ENCODE results near the gene MLIP.
"Not testable (repeated sequence)": the region's sequence is repeated elsewhere in the genome, so short reads cannot be mapped to it uniquely, and the experiment has no call there.

MLIP gene

DNA sequence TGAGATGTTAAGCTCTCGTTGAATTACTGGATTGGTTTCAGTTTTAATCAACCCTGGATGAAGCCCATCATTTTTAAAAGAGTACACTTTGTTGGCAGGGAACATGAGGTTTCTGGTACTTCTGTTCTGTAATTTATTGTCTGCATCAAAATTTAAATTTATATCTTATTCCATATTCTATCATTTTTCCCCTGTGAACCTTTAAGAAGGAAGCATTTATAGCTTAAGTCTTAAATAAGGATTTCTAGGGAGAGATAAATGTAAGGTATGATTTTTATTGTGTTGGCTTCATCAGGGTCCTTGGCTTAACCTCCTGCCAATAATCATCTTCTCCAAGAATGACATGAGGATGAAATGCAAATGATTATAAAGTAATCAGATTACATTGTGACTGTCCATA lies 40.6 kb downstream of the MLIP start:
- DNase-seq = no peak

DNA sequence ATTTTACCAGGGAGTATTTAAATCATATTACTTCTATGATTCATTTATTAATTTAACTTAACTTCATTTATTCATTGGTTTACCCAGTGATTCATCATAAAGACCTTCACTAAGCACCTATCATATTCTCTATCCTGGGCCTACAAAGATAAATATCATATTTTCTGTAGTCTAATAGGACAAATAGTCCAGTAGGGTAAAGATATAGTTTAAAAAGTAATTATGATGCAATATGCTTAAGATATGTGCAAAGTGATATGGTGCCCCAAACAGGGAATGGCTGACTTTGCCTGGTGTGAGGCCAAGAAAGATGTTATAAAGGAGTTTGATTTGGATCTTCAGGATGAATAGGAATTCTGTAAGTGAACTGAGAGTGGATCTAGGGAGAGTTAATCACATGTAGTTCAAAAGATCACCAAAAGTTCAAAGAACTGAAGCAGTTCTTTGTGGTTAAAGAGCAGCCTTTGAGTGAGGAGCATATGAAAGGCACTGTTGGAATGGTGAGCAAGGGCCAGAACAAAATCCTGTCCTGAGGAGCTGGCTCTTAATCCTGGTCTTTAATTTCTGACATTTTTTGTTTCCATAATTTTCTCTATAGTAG lies 45.5 kb downstream of the MLIP start:
- DNase-seq = no peak

DNA sequence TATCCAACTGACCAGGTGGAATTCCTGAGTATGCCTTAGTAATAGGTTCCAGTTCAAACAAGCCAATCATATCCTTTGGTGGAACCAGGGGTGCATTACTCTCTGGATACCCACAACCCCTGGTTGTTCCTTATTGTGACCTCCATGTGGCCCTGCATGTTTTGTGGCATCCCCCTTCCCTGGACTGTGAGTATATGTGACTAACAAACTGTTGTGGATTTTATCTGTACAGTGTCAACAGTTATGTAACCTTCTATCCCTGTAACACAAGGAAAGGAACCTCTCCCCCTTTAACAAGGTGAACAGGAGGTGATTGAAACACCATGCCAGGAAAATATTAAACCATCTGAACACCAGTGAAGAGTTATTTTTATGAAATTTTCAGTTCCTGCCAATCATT lies 46.2 kb downstream of the MLIP start:
- no peak for DNase-seq

DNA sequence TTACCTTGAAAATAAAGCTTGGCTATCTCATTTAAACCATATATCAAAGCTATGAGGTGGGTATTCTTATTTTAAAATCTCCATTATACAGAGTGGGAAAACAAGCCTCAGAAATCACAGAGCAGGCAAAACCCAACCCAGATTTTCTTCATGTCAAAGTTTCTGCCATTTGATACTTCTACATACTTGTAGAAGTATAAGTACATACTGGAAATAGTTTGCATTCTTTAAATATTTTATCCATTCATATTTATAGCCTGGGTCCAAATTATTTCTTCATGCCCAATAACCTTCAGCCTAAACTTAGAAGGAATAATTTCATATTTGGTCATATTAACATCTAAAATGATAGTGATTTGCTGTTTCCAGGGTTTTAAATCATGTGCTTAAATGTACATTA lies 61.8 kb downstream of the MLIP start:
- no peak for DNase-seq

DNA sequence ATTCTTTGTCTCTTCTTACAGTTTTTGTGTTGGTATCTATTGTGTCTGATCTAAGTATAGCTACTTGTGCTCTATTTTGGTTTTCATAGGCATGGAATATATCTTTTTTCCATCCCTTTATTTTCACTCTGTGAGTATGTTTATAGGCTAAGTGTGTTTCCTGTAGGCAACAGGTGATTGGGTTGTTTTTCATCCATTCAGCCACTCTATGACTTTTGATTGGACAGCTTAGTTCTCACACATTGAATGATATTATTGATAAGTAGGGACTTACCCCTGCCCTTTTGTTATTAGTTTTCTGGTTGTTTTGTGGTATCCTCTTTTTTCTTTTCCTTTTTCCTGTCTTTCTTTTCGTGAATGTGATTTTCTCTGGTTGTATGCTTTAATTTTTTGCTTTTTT lies 67.9 kb downstream of the MLIP start:
- no peak for DNase-seq

DNA sequence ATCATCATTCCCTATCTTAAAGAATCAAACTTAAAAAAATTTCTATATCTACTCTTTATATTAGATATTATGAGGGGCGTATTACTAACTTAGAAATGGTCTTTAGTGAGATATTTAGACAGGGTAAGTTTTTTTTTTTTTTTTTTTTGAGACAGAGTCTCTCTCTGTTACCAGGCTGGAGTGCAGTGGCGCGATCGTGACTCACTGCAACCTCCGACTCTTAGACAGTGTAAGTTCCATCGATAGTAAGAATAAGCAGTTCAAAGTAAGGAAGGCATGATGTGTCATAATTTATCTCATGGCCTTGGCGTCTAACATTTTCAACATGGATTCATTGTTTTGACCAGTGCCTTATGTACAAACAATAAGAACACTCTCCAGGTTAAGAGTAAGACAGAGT lies 72.4 kb downstream of the MLIP start:
- no peak for DNase-seq

DNA sequence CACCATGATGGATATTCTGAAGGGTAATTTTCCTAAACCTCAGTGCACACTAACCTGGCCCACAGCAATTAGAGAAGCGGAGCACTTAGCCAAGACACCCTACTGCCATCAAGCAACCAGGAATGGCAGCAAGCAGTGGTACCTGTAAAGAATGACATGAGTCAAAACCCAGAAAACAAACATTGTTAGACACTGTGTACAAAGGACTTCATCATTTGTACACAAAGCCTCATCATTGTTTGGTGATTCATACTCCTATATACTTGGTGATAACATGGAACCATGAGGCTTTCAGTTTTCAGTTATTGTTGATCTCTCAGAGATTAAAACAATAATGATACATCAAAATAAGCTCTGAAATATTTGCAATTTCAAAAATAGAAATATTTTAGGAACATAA lies 74.6 kb downstream of the MLIP start:
- DNase-seq = no peak

DNA sequence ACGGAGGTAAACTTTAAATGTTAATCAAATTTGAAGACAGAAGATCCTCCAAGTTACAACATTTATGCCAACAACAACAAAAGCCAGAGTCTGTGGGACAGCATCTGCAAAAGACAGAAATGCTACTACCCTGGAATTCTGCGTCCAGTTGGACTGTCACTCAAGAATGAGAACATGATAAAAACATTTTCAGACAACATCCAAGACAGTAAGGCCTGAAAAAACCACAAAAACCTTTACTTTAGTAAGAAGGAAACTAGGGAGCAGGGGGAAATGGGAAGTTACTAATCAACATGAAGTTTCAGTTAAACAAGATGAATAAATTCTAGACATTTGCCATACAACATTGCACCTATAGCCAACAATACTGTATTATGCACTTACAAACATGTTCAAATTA lies 77.6 kb downstream of the MLIP start:
- no peak for DNase-seq

DNA sequence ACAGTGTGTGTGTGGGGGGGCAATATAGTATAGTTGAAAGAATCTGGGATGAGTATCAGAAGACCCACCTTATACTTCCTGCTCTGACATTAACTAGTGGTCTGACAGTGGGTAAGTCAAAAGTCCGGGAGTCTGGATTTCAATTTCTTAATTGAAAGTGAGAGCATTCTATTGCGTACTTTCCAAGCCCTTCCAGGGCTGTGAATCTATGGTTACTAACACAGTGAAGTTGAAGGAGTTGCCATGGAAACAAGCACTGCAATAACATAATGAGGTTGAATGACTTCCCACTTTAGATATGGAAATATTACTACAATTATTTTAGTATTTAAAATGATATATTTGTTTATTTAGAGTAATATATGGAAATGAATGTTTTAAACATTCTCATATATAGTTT lies 80.2 kb downstream of the MLIP start:
- DNase-seq = no peak

DNA sequence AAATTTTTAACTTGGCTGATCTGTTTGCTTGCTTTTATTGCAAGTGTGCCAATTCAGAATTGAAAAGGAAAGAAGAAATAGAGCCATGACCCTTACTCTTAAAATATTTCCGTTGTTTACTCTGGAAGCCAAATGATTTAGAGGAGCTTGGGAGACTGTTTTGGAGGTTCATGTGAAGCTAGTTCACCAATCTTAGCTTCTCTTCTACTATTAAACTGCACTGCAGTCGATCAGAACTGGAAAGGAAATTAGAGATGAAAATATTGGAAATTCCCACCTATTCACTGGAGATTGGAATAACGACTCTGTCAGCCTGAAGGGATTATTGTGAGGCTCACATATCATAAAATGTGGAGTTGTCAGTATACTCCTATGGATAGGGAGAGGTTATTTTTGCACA lies 81.8 kb downstream of the MLIP start:
- DNase-seq = no peak

DNA sequence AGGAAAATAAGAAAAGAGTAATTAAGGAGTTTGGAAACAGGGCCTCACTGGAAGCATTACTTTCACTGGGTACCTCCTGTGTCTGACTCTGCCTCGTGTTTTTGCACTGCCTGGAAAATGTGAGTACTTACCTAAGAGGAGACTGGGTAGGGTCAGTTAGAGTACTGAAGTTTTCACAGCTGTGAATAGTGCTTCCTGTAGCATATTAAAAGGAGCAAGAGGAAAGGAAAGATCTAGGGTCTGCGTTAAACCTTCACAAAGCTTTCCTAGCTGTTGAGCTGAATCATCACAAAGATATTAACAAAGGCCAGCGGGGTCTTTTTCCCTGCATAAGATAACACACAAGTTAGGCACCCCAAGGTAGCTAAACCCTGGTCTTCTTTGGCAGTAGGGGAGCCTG lies 82.3 kb downstream of the MLIP start:
- DNase-seq = no peak

DNA sequence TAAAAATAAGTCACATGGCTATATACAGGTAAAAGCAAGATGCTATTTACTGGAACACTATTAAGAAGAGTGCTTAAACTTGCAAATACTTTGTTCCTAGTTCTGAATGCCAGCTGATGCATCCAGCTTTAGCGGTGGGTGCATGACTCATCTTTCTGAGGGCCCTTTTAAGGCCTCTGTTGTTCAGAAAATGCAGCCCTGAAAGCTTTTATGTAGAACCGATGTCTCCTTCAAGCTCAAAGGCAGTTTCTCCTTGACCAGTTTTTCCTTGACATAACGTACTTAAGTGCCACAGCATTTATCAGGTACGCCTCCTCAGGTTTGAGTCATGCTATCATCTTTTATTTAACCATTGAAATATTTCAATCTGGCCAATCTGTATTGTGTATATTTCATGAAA lies 82.8 kb downstream of the MLIP start:
- peak; percentile 26 for DNase-seq

DNA sequence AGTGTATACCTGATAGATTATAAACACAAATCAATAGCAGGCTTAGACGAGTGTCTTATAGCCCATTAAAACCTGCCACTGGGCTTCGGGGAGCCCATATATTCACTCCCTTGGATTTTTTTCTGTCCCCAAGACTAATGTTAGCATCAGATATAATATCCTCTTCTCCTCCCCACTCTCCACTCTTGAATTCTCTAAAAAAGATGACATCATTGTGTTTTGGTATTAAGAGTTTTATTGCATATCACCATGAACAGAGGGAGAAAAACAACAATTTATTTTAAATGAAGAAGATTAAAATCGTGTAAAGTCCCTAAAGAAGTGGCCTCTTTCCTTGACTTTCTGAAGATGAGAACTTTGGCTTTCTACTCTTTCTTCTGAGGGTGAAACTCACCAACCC lies 84.4 kb downstream of the MLIP start:
- DNase-seq = no peak

DNA sequence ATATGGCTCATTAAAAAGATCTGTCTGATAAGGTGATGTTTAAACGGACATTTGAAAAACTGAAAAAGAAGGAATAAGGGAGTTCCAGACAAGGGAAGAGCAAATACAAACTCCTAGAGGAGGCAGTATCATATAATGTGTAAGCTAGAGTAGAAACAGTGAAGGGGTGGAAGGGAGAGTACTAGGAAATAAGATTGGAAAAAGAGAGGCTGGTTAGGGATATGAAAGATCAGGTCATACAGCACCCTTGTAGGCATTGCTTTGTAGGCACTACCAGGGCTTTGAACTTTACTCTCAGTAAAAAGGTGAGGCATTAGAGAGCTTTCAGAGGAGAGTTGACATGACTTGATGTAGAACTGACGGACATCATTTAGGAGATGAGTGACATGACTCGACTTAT lies 85.7 kb downstream of the MLIP start:
- no peak for DNase-seq

DNA sequence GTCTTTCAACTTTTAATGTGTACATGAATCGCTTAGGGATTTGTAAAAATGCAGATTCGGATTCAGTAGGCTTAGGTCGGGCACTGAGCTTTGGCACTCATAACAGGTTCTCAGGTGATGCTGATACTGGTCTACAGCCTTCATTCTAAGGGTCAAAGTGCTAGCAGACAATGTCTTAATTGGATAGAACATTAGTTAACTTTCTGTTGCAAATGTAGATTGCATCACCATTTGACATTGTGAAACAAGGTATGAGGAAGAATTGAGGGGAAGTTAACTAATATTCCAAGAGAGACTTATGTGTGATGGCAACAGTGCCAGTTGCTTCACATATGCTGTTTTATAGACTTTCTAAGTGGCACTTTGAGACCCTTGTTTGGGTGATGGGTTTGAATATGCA lies 86.9 kb downstream of the MLIP start:
- no peak for DNase-seq

DNA sequence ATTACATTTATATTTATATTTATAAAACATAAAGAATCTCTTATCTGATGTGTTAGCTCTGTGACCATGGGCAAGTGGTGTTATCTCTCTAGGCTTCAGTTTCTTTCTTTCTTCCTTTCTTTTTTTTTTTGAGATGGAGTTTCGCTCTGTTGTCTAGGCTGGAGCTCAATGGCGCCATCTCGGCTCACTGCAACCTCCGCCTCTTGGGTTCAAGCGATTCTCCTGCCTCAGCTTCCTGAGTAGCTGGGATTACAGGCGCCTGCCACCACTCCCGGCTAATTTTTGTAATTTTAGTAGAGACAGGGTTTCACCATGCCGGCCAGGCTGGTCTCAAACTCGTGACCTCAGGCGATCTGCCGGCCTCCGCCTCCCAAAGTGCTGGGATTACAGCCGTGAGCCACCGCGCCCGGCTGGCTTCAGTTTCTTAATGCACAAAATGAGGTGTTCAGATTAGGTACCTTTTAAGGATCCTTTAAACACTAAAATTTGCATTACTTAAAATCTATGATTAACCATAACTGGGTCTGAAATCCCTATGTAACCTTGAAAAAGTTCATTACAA lies 92.3 kb downstream of the MLIP start:
- DNase-seq = not testable (repeated sequence)

DNA sequence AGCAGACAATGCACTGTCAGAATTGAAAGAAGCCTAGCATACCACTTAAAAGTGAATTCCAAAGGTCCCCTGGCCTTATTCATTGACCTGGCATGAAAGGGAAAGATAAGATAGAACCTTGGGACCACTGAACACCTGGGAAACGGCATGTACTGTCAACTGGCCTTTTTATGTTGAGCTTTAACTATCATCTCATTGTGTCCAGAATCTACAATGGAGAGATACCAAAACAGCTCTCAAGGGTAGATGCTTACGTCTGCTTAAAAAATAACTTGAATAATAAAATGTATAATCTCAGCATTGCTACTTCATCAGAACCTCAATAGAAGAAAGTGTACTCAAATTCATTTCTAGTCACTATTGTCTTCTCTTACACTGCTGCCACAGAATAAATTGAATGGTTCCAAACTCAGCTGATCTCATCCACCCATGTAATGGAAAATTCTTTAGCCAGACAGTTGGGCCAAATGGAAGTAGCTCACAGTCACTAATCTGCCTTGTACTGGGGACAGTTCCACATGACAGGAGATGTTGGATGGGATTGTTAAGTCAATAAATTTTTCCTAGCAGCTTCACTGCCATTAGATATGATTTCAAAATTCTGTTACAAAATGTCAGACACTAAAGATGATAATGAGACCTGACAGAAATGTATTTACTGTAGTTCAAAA lies 93.8 kb downstream of the MLIP start:
- no peak for DNase-seq

DNA sequence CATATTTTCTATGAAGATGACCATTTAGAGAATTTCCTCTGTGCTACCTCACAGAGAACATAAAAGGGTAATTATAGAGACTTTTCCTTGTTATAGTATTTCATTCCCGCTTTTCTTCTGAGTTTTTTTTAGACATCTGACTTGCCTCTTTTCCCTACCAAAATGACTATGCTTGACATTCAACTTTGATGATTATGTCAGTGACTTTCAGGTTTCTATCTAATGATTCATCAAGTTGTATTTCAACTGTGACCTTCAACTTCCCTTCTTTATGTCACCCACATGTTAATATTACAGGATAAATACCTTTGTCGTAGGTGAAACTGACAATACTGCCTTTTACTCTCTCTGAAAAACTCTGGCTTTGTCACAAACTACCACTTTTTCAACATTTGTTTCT lies 95.3 kb downstream of the MLIP start:
- DNase-seq = no peak

DNA sequence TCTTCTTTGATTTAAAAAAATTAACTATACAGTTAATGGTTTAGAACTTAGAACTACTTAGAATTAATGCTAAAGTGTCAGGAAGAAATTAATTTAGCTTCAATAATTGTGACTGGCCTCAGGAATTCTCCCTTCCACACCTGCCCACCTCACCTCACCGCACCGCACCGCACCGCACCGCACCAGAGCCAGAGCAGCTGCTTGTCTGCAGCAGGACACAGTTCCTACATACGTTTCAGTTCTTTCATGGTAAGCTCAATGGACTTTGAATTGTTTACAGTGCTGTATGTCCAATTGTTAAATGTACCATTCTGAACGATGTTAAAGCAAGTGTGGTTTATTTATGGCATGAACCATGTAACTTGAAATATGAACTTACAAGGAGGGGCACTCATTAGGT lies 98.7 kb downstream of the MLIP start:
- not testable (repeated sequence) for DNase-seq

DNA sequence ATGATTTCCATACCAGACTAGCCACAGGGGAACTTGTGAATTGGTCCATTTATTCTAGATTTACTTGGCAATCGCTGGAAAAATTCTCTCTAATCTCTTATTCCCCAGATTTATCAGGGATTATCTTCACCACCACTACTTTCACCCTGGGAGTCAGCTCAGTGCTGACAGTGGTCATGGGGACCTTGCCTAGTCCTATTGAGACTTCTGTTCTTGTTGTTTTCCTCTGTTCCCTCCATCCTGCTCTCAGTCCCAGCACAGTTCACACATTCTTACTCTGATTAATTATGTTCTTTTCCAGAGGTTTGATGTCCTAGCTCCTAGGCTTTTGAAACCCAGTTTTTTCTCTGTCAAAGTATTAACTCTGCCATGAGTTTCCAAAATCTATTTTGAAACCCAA lies 103.0 kb downstream of the MLIP start:
- DNase-seq = no peak

DNA sequence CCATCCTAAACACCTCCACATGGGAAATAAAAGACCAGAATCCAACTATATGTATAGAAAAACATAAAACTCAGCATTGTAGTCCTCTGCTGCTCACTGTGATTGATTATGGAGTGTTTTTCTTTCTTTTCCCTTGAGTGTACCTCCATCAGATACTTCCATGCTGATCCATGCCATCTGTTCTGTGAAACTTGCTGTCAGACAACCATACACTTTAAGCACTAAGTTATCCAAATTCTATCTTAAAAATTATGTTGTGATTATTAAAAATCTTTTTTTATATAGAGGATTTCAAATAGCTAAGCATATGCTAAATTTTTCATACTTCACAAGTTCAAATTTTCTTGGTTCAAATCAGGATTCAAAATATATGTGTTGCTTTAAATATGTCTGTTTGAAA lies 105.1 kb downstream of the MLIP start:
- DNase-seq = no peak

DNA sequence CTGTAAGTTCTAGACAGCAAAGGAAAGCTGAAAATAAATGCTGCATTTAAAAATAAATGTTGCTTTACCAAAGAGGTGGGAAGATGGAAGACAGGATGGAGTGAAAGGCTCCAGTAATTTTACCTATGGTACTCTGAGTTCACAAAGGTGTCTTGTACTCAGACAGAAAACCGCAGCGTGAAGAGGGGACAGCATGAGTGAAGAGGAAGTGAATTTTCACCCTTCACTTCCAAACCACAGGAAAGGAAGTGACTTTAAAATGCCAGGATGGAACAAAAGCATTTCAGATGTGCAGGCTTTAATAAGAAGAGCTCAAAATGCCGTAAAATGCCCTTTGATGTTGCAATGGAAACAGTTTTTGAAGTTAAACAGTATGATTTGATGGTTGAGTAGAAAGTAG lies 105.8 kb downstream of the MLIP start:
- DNase-seq = no peak

DNA sequence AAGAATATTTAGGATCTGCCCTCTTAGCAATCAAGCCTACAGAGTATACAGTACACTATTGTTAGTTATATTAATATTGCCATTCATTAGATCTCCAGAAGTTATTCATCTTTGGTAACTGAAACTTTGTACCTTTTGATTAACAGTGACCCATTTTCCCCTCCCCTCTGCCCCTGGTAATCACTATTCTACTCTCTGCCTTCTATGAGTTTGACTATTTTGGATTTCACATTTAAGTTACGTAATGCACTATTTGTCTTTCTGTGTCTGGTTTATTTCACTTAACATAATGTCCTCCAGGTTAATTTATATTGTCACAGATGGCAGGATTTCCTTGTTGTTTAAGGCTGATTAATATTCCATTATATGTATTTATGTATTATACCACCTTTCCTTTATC lies 111.0 kb downstream of the MLIP start:
- DNase-seq = no peak

DNA sequence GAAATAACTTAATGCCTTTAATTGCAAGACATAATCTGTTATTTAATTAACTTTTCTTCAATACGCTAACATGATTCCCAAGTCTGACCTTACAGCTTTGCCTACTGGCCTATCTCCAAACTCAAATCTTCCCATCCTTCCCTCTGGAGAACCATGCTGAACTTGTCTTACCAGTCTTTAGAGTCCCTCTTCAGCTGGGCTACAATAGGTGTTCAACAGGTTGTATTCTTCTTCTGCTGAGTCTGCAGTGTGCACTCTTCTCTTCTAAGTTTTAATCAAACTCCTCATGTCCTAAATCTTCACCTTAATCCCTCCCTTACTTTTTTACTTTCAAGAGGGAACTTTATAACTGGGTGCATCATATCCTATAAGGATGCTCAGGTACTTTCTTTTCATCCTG lies 121.5 kb downstream of the MLIP start:
- no peak for DNase-seq

DNA sequence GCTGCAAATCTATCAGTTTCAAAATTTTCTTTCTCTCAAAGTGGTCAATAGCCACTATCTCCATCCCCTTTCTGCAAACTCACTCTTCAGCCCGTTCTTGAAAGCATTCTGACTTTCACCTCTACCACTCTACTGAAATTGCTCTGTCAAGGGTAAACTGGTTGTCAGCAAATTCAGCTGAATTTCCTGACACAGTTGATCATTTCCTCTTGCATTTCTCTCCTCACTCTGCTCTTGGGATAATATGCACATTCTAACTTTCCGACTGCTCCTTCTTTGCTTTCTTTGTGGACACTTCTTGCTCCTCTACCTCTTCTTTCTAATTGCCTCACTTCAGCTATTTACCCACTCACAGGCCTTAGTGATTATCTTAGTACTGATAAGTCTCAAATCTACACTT lies 123.3 kb downstream of the MLIP start:
- no peak for DNase-seq

Measured in NCI-H187 treated with DMSO at 0.1 percent for 48 hours (cell line).